H9 (cell line): Measurements from ENCODE around the gene CACNA1A. TPM values are rescaled to one million over a fixed set of nuclear protein-coding genes. Genes with fewer than 3 reads are reported as not detected.

Experiments used
- DNase-seq: peaks from one replicate; pipeline ENCODE4 v3.0.0-alpha.2; 2017
- H2AFZ ChIP-seq: one replicate; pipeline ENCODE4 v1.6.1; 2013; ENCODE audit warnings: mild to moderate bottlenecking, low read length, control low read depth, moderate library complexity
- H2AK5ac ChIP-seq: 2 replicates; pipeline ENCODE4 v1.6.1; 2013; ENCODE audit warnings: low read length, control low read depth, mixed read lengths; ENCODE audit not compliant: insufficient read length
- H2BK120ac ChIP-seq: one replicate; pipeline ENCODE4 v1.6.1; 2013; ENCODE audit warnings: low read depth, mild to moderate bottlenecking, low read length, control low read depth, inconsistent platforms; ENCODE audit not compliant: poor library complexity, severe bottlenecking
- H2BK12ac ChIP-seq: 2 replicates; pipeline ENCODE4 v1.6.1; 2013; ENCODE audit warnings: low read length, control low read depth, mixed read lengths, low read depth; ENCODE audit not compliant: insufficient read length
- H2BK15ac ChIP-seq: 2 replicates; pipeline ENCODE4 v1.6.1; 2013; ENCODE audit warnings: low read depth, low read length, control low read depth
- H2BK20ac ChIP-seq: one replicate; pipeline ENCODE4 v1.6.1; 2013; ENCODE audit warnings: low read depth, mild to moderate bottlenecking, low read length, control low read depth, inconsistent platforms; ENCODE audit not compliant: poor library complexity, severe bottlenecking
- H2BK5ac ChIP-seq: 2 replicates; pipeline ENCODE4 v1.6.1; 2013; ENCODE audit warnings: low read length, control low read depth, mixed read lengths; ENCODE audit not compliant: insufficient read length
- H3K14ac ChIP-seq: 2 replicates; pipeline ENCODE4 v1.6.1; 2013; ENCODE audit warnings: low read length, control low read depth; ENCODE audit not compliant: insufficient read depth
- H3K18ac ChIP-seq: 2 replicates; pipeline ENCODE4 v1.6.1; 2013; ENCODE audit warnings: low read depth, mild to moderate bottlenecking, mixed read lengths, low read length, control low read depth; ENCODE audit not compliant: insufficient read length
- H3K23ac ChIP-seq: 2 replicates; pipeline ENCODE4 v1.6.1; 2013; ENCODE audit warnings: low read length, control low read depth, mixed read lengths, low read depth; ENCODE audit not compliant: insufficient read length
- H3K23me2 ChIP-seq: 2 replicates; pipeline ENCODE4 v1.6.1; 2013; ENCODE audit warnings: low read depth, mild to moderate bottlenecking, mixed read lengths, low read length, control low read depth; ENCODE audit not compliant: insufficient read length, poor library complexity, severe bottlenecking
- H3K27ac ChIP-seq: 2 replicates; pipeline ENCODE4 v1.5.1; 2013; ENCODE audit warnings: low read length, control low read depth, mixed read lengths, low read depth; ENCODE audit not compliant: insufficient read length
- H3K27me3 ChIP-seq: 2 replicates; pipeline ENCODE4 v1.6.1; 2013; ENCODE audit warnings: low read length, control low read depth, inconsistent platforms; ENCODE audit not compliant: insufficient read depth
- H3K4ac ChIP-seq: 2 replicates; pipeline ENCODE4 v1.6.1; 2013; ENCODE audit warnings: low read depth, mild to moderate bottlenecking, control low read depth, inconsistent platforms, low read length, moderate library complexity
- H3K4me1 ChIP-seq: 2 replicates; pipeline ENCODE4 v1.6.1; 2013; ENCODE audit warnings: low read length, control low read depth, inconsistent platforms; ENCODE audit not compliant: insufficient read depth
- H3K4me2 ChIP-seq: 2 replicates; pipeline ENCODE4 v1.6.1; 2013; ENCODE audit warnings: low read length, control low read depth, mixed read lengths; ENCODE audit not compliant: insufficient read length, insufficient read depth
- H3K56ac ChIP-seq: 2 replicates; pipeline ENCODE4 v1.6.1; 2013; ENCODE audit warnings: low read depth, mild to moderate bottlenecking, mixed read lengths, low read length, control low read depth; ENCODE audit not compliant: insufficient read length
- H3K79me1 ChIP-seq: 2 replicates; pipeline ENCODE4 v1.6.1; 2013; ENCODE audit warnings: low read depth, mild to moderate bottlenecking, moderate library complexity, low read length, control low read depth, inconsistent platforms; ENCODE audit not compliant: insufficient read depth, poor library complexity, severe bottlenecking
- H3K79me2 ChIP-seq: 2 replicates; pipeline ENCODE4 v1.6.1; 2013; ENCODE audit warnings: low read length, control low read depth, inconsistent platforms; ENCODE audit not compliant: insufficient read depth
- H3K9ac ChIP-seq: 2 replicates; pipeline ENCODE4 v1.6.1; 2013; ENCODE audit warnings: low read length, control low read depth, mixed read lengths; ENCODE audit not compliant: insufficient read length; ENCODE audit errors: extremely low read depth
- H3K9me3 ChIP-seq: one replicate; pipeline ENCODE4 v1.6.1; 2013; ENCODE audit warnings: low read depth, low read length, inconsistent platforms; ENCODE audit not compliant: control insufficient read depth
- H3T11ph ChIP-seq: one replicate; pipeline ENCODE4 v1.6.1; 2013; ENCODE audit warnings: mild to moderate bottlenecking, low read length, control low read depth, inconsistent platforms
- H4K20me1 ChIP-seq: one replicate; pipeline ENCODE4 v1.6.1; 2013; ENCODE audit not compliant: control insufficient read depth, insufficient read length, insufficient read depth
- H4K5ac ChIP-seq: 2 replicates; pipeline ENCODE4 v1.6.1; 2013; ENCODE audit warnings: low read depth, mild to moderate bottlenecking, mixed read lengths, low read length, control low read depth; ENCODE audit not compliant: insufficient read length
- H4K8ac ChIP-seq: replicated peaks from 2 replicates; pipeline ENCODE4 v1.6.1; 2013; ENCODE audit warnings: low read length, control low read depth, mixed read lengths, low read depth; ENCODE audit not compliant: insufficient read length
- H4K91ac ChIP-seq: 2 replicates; pipeline ENCODE4 v1.6.1; 2013; ENCODE audit warnings: low read depth, mild to moderate bottlenecking, moderate library complexity, mixed read lengths, low read length, control low read depth; ENCODE audit not compliant: insufficient read length
- H3K27ac Mint-ChIP-seq, 3 experiments: 2 replicates in 2 of 3; 3 replicates in 1 of 3; pipeline ENCODE4 v1.8.0; 2020 to 2021; ENCODE audit warnings: mixed read lengths in 3 of 3, mild to moderate bottlenecking in 1 of 3, moderate library complexity in 1 of 3
- H3K27me3 Mint-ChIP-seq: 2 replicates; pipeline ENCODE4 v1.8.0; 2021; ENCODE audit warnings: low read depth, mild to moderate bottlenecking, moderate library complexity, mixed read lengths
- H3K36me3 Mint-ChIP-seq, 3 experiments: 2 replicates in 2 of 3; 3 replicates in 1 of 3; pipeline ENCODE4 v1.8.0; 2020 to 2021; ENCODE audit warnings: low read depth in 3 of 3, mixed read lengths in 3 of 3; ENCODE audit not compliant: insufficient read depth in 1 of 3
- H3K4me1 Mint-ChIP-seq, 2 experiments: 2 replicates each; pipeline ENCODE4 v1.8.0; 2020; ENCODE audit warnings: mixed read lengths in 2 of 2
- H3K4me3 Mint-ChIP-seq, 2 experiments: 2 replicates in 1 of 2; 3 replicates in 1 of 2; pipeline ENCODE4 v1.8.0; 2020 to 2021; ENCODE audit warnings: mild to moderate bottlenecking in 2 of 2, mixed read lengths in 2 of 2, moderate library complexity in 1 of 2
- H3K9me3 Mint-ChIP-seq, 2 experiments: 2 replicates in 1 of 2; 3 replicates in 1 of 2; pipeline ENCODE4 v1.8.0; 2020; ENCODE audit warnings: mild to moderate bottlenecking in 2 of 2, mixed read lengths in 2 of 2, moderate library complexity in 1 of 2
- WGBS: extraction: QIAGEN DNeasy Blood & Tissue Kit; methylation state at CpG from one replicate; pipeline ENCODE4 v1.1.7; 2013; ENCODE audit warnings: missing lambda C conversion rate, low lambda C conversion rate, mixed read lengths; ENCODE audit not compliant: insufficient read length; ENCODE audit errors: extremely low coverage; 5-methylcytosine and 5-hydroxymethylcytosine counted together
- total RNA-seq: library from RNA; stranded (reverse); gene quantifications from 2 replicates; pipeline ENCODE4 v1.2.1, GENCODE V29; 2021
- TF ChIP-seq, protein P1 (sequence below): fragments of 200-600 bp; sonication (generic); conservative IDR thresholded peaks from 3 replicates; pipeline ENCODE4 v1.8.0; 2021; ENCODE audit warnings: antibody characterized with exemption, mild to moderate bottlenecking

CACNA1A gene
- total RNA-seq, 1 experiment from 2014 or later, result 8.0 TPM

DNA sequence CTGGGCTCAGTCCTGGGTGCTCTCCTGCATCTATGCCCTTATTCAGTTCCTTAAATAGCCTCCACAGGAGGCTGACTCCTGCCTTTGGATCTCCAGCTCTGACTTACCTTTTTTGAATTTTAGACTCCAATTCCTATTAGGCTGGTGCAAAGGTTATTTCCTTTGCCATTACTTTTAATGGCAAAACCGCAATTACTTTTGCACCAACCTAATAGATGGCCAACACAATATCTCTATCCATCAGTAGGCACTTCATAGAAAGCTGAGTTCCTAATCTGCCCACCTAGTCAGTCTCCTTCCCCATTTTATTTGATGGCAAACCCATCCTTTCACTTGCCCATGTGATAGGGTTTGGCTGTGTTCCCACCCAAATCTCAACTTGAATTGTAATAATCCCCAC, 95.3 kb downstream of the CACNA1A start:
- Histone ChIP-seq H3K9ac (no peak overlapping the region), H2BK15ac (no peak overlapping the region), H4K91ac (no peak overlapping the region), H3K23me2 (no peaks in the 10 kb centered on the region), H3K27ac (no peak overlapping the region), H2AFZ (no peak overlapping the region), H2BK5ac (no peak overlapping the region), H3K14ac (no peak overlapping the region), H3T11ph (no peak overlapping the region), H2BK120ac (no peak overlapping the region), H4K5ac (no peak overlapping the region), H4K8ac (no peak overlapping the region), H3K56ac (no peak overlapping the region), H3K4ac (no peak overlapping the region), H3K23ac (no peak overlapping the region), H2AK5ac (no peak overlapping the region), H2BK12ac (no peak overlapping the region), H3K9me3 (no peaks in the 10 kb centered on the region), H3K4me1 (no peaks in the 10 kb centered on the region), H4K20me1 (no peaks in the 10 kb centered on the region), H3K18ac (no peak overlapping the region), H3K4me2 (no peak overlapping the region), H2BK20ac (no peak overlapping the region), H3K79me2 (no peaks in the 10 kb centered on the region), H3K79me1 (no peaks in the 10 kb centered on the region), H3K27me3 (no peaks in the 10 kb centered on the region)
- H3K27ac Mint-ChIP-seq, result no peak overlapping the region
- TF ChIP-seq, protein P1, sequence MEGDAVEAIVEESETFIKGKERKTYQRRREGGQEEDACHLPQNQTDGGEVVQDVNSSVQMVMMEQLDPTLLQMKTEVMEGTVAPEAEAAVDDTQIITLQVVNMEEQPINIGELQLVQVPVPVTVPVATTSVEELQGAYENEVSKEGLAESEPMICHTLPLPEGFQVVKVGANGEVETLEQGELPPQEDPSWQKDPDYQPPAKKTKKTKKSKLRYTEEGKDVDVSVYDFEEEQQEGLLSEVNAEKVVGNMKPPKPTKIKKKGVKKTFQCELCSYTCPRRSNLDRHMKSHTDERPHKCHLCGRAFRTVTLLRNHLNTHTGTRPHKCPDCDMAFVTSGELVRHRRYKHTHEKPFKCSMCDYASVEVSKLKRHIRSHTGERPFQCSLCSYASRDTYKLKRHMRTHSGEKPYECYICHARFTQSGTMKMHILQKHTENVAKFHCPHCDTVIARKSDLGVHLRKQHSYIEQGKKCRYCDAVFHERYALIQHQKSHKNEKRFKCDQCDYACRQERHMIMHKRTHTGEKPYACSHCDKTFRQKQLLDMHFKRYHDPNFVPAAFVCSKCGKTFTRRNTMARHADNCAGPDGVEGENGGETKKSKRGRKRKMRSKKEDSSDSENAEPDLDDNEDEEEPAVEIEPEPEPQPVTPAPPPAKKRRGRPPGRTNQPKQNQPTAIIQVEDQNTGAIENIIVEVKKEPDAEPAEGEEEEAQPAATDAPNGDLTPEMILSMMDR, result no peak
- DNase-seq, result no peak
- WGBS, result no CpG with 5 or more reads among the region's 1 CpG
- no peaks in the 10 kb centered on the region for H3K4me1 Mint-ChIP-seq
- H3K27me3 Mint-ChIP-seq, result peaks cover 3% of the 10 kb centered on the region; the same call in 1 of the 2 replicates
- peaks cover 0 to 4% of the 10 kb centered on the region in 2 experiments; a peak in 1 of 5 replicates for H3K9me3 Mint-ChIP-seq
- peaks cover 0 to 7% (median 0%) of the 10 kb centered on the region in 3 experiments; a peak in 3 of 7 replicates for H3K36me3 Mint-ChIP-seq
- H3K4me3 Mint-ChIP-seq, result no peak overlapping the region
